NT2/D1 (cell line): Measurements from ENCODE around the gene TTC31.
"Not testable (repeated sequence)": the region's sequence is repeated elsewhere in the genome, so short reads cannot be mapped to it uniquely, and the experiment has no call there.

ENCODE experiments used
- DNase-seq: peaks from one replicate; pipeline ENCODE4 v3.0.0-alpha.2; 2011; ENCODE audit warnings: low read depth, low spot score
- H3K27me3 ChIP-seq: 2 replicates; pipeline ENCODE4 v1.6.0; 2011; ENCODE audit warnings: mild to moderate bottlenecking; ENCODE audit not compliant: insufficient read length, insufficient read depth
- H3K36me3 ChIP-seq: 2 replicates; pipeline ENCODE4 v1.6.1; 2011; ENCODE audit warnings: mild to moderate bottlenecking, low read length, mixed read lengths; ENCODE audit not compliant: insufficient read depth, insufficient read length
- H3K4me1 ChIP-seq: 2 replicates; pipeline ENCODE4 v1.5.1; 2011; ENCODE audit not compliant: insufficient read depth, insufficient read length
- H3K4me3 ChIP-seq: 2 replicates; pipeline ENCODE4 v1.5.1; 2011; ENCODE audit warnings: low read depth; ENCODE audit not compliant: insufficient read length
- H3K9ac ChIP-seq: 2 replicates; pipeline ENCODE4 v1.6.0; 2011; ENCODE audit warnings: low read depth; ENCODE audit not compliant: insufficient read length
- H3K9me3 ChIP-seq: 2 replicates; pipeline ENCODE4 v1.5.1; 2011; ENCODE audit warnings: mild to moderate bottlenecking, low read length; ENCODE audit not compliant: insufficient read depth
- SUZ12 ChIP-seq: IDR thresholded peaks from 2 replicates; pipeline ENCODE4 v1.6.1; 2011; ENCODE audit not compliant: insufficient read length, insufficient read depth; ENCODE audit errors: extremely low read depth
- YY1 ChIP-seq: IDR thresholded peaks from 2 replicates; pipeline ENCODE4 v1.6.1; 2011; ENCODE audit not compliant: insufficient read length, insufficient read depth
- ZNF274 ChIP-seq: IDR thresholded peaks from 2 replicates; pipeline ENCODE4 v1.6.1; 2011; ENCODE audit warnings: mild to moderate bottlenecking, low read depth, low read length

TTC31 gene

GRCh38 chr2:74458938-74459363, 23.9 kb upstream of the TTC31 start:
- Histone ChIP-seq H3K27me3 (no peaks in the 10 kb centered on the region), H3K36me3 (peaks cover 35% of the 10 kb centered on the region), H3K4me1 (no peaks in the 10 kb centered on the region), H3K9me3 (no peaks in the 10 kb centered on the region), H3K9ac (peak overlapping the region; percentile 95), H3K4me3 (peak overlapping the region; percentile 86)
- no peak for DNase-seq
- TF ChIP-seq SUZ12 (no peak), YY1 (no peak), ZNF274 (no peak)

GRCh38 chr2:74459503-74460118, 23.3 kb upstream of the TTC31 start:
- Histone ChIP-seq H3K9ac (peak overlapping the region; percentile 38), H3K36me3 (peaks cover 35% of the 10 kb centered on the region)
- H3K4me3 ChIP-seq, H3K9me3 ChIP-seq, H3K4me1 ChIP-seq, H3K27me3 ChIP-seq, DNase-seq: not testable (repeated sequence)

- H3K4me1 ChIP-seq, H3K9ac ChIP-seq: not testable (repeated sequence)
These were observed 22.7 kb upstream of the TTC31 start for GRCh38 chr2:74460187-74460586.

GRCh38 chr2:74461187-74462053, 21.5 kb upstream of the TTC31 start:
- H3K9ac ChIP-seq = no peak overlapping the region
- H3K4me3 ChIP-seq = no peak overlapping the region
- no peak for DNase-seq
- TF ChIP-seq ZNF274 (no peak), YY1 (no peak)
- peaks cover 29% of the 10 kb centered on the region for H3K36me3 ChIP-seq
- H3K4me1 ChIP-seq = no peaks in the 10 kb centered on the region
- H3K27me3 ChIP-seq = no peaks in the 10 kb centered on the region
- H3K9me3 ChIP-seq = no peaks in the 10 kb centered on the region

More at GRCh38 chr2:74460187-74460586, 22.7 kb upstream of the TTC31 start:
- H3K27me3 ChIP-seq, DNase-seq, H3K4me3 ChIP-seq, H3K9me3 ChIP-seq: not testable (repeated sequence)
- peaks cover 35% of the 10 kb centered on the region for H3K36me3 ChIP-seq

- H3K9me3 ChIP-seq = no peaks in the 10 kb centered on the region
- DNase-seq = no peak
- no peaks in the 10 kb centered on the region for H3K4me1 ChIP-seq
- H3K9ac ChIP-seq = no peak overlapping the region
- H3K27me3 ChIP-seq = no peaks in the 10 kb centered on the region
- H3K36me3 ChIP-seq = peaks cover 29% of the 10 kb centered on the region
- TF ChIP-seq ZNF274 (no peak), SUZ12 (no peak), YY1 (no peak)
- H3K4me3 ChIP-seq = no peak overlapping the region
These were observed 20.7 kb upstream of the TTC31 start for GRCh38 chr2:74462054-74462785.

GRCh38 chr2:74462786-74463105, 20.1 kb upstream of the TTC31 start:
- Histone ChIP-seq H3K27me3 (no peaks in the 10 kb centered on the region), H3K4me3 (no peak overlapping the region), H3K9ac (no peak overlapping the region), H3K9me3 (no peaks in the 10 kb centered on the region), H3K36me3 (peaks cover 29% of the 10 kb centered on the region), H3K4me1 (no peaks in the 10 kb centered on the region)
- no peak for TF ChIP-seq SUZ12
- TF ChIP-seq YY1 = no peak
- TF ChIP-seq ZNF274 = no peak
- DNase-seq = no peak

- no peak for DNase-seq
- Histone ChIP-seq H3K36me3 (peaks cover 29% of the 10 kb centered on the region), H3K27me3 (no peaks in the 10 kb centered on the region), H3K9me3 (no peaks in the 10 kb centered on the region), H3K4me1 (no peaks in the 10 kb centered on the region), H3K9ac (peak overlapping the region; percentile 89), H3K4me3 (peak overlapping the region; percentile 80)
- no peak for TF ChIP-seq SUZ12
- no peak for TF ChIP-seq YY1
- TF ChIP-seq ZNF274 = no peak
These were observed 18.5 kb upstream of the TTC31 start for GRCh38 chr2:74464406-74464805.

- not testable (repeated sequence) for H3K4me3 ChIP-seq, DNase-seq, H3K9ac ChIP-seq, H3K4me1 ChIP-seq, H3K9me3 ChIP-seq, H3K27me3 ChIP-seq
- peaks cover 17% of the 10 kb centered on the region for H3K36me3 ChIP-seq
These were observed 12.1 kb upstream of the TTC31 start for GRCh38 chr2:74470742-74471141.
